B cell (primary cell): ENCODE data around the gene NUMA1. TPM values are rescaled to one million over a fixed set of nuclear protein-coding genes. Genes with fewer than 3 reads are reported as not detected.

ENCODE experiments used
- ATAC-seq: fragments of 200-7000 bp; cut with Tn5 transposase; one replicate; pipeline ENCODE4 v1.10.0; 2021; ENCODE audit warnings: low read depth, mild to moderate bottlenecking, moderate number of reproducible peaks, moderate library complexity
- CTCF ChIA-PET: fragments of 350-600 bp; sonication (Branson Sonifier 250); formaldehyde crosslinking; loops from one replicate; lab custom pipeline; 2021; ENCODE audit warnings: antibody characterized with exemption, inconsistent platforms; lab: Charles Lee
- POLR2A ChIA-PET: fragments of 350-600 bp; sonication (Branson Sonifier 250); formaldehyde crosslinking; loops from one replicate; lab custom pipeline; 2021; ENCODE audit warnings: antibody characterized with exemption; lab: Charles Lee
- DNase-seq: peaks from one replicate; pipeline ENCODE4 v3.0.0; 2013
- H2AFZ ChIP-seq: 2 replicates; pipeline ENCODE4 v1.6.1; 2012; ENCODE audit warnings: mild to moderate bottlenecking, low read depth, low read length; ENCODE audit not compliant: insufficient read depth, poor library complexity, severe bottlenecking
- H3K27ac ChIP-seq, 2 donors: 1 replicate in 1 of 2; 2 replicates in 1 of 2; pipeline ENCODE4 v1.5.1; 2012 to 2013; ENCODE audit warnings: low read length in 2 of 2, mild to moderate bottlenecking in 2 of 2, moderate library complexity in 1 of 2
- H3K27me3 ChIP-seq, 4 experiments: fragments of 200-600 bp in 1 of 4; sonication (generic) in 1 of 4; replicated peaks in 1 of 4; 1 replicate in 2 of 4; 2 replicates in 2 of 4; pipeline versions ENCODE4 v1.6.1 to v1.7.0; 2013 to 2016; ENCODE audit warnings: low read length in 3 of 4, mild to moderate bottlenecking in 2 of 4, mixed read lengths in 1 of 4, moderate library complexity in 1 of 4; ENCODE audit not compliant: insufficient read depth in 4 of 4, control insufficient read depth in 3 of 4; ENCODE audit errors: control extremely low read depth in 1 of 4
- H3K36me3 ChIP-seq, 2 experiments: replicated peaks in 1 of 2; 1 replicate in 1 of 2; 2 replicates in 1 of 2; pipeline versions ENCODE4 v1.6.1 to v1.7.1; 2013; ENCODE audit warnings: low read length in 1 of 2; ENCODE audit not compliant: insufficient read depth in 2 of 2, control insufficient read depth in 1 of 2; ENCODE audit errors: control extremely low read depth in 1 of 2, extremely low read depth in 1 of 2
- H3K4me1 ChIP-seq, 2 donors: fragments of 200-600 bp in 1 of 2; sonication (generic) in 1 of 2; 1 replicate in 1 of 2; 2 replicates in 1 of 2; pipeline versions ENCODE4 v1.5.1 to v1.6.1; 2013 to 2017; ENCODE audit warnings: low read length in 2 of 2; ENCODE audit not compliant: control insufficient read depth in 2 of 2, insufficient read depth in 2 of 2
- H3K4me2 ChIP-seq: replicated peaks from 2 replicates; pipeline ENCODE3; 2012; ENCODE audit warnings: mild to moderate bottlenecking, low read depth, low read length; ENCODE audit not compliant: poor library complexity, severe bottlenecking
- H3K4me3 ChIP-seq, 5 experiments: fragments of 200-600 bp in 1 of 5; sonication (generic) in 1 of 5; 1 replicate in 3 of 5; 2 replicates in 2 of 5; pipeline versions ENCODE4 v1.5.1 to v1.7.0; 2011 to 2016; ENCODE audit warnings: low read length in 4 of 5, mild to moderate bottlenecking in 4 of 5, low read depth in 2 of 5, control low read depth in 1 of 5, moderate library complexity in 1 of 5; ENCODE audit not compliant: insufficient read depth in 1 of 5; ENCODE audit errors: control extremely low read depth in 1 of 5, extremely low read depth in 1 of 5
- H3K79me2 ChIP-seq: fragments of 200-600 bp; sonication (generic); one replicate; pipeline ENCODE4 v1.6.0; 2016; ENCODE audit warnings: low read length; ENCODE audit not compliant: control insufficient read depth, insufficient read depth
- H3K9ac ChIP-seq: fragments of 200-600 bp; sonication (generic); 2 replicates; pipeline ENCODE4 v1.6.1; 2017; ENCODE audit warnings: mild to moderate bottlenecking, low read length, moderate library complexity
- H3K9me3 ChIP-seq, 3 donors: one replicate each; pipeline versions ENCODE4 v1.6.1 to v1.7.1; 2013; ENCODE audit warnings: low read length in 2 of 3; ENCODE audit not compliant: control insufficient read depth in 2 of 3, insufficient read depth in 1 of 3; ENCODE audit errors: control extremely low read depth in 1 of 3
- H4K20me1 ChIP-seq: 2 replicates; pipeline ENCODE4 v1.6.0; 2012; ENCODE audit warnings: mild to moderate bottlenecking, low read length; ENCODE audit not compliant: insufficient read depth, control insufficient read depth, poor library complexity, severe bottlenecking
- H3K27ac Mint-ChIP-seq: one replicate; pipeline ENCODE4 v1.8.0; 2021; ENCODE audit warnings: mixed read lengths
- H3K27me3 Mint-ChIP-seq: one replicate; pipeline ENCODE4 v1.8.0; 2021; ENCODE audit warnings: mixed read lengths
- H3K4me1 Mint-ChIP-seq: one replicate; pipeline ENCODE4 v1.8.0; 2021; ENCODE audit warnings: mixed read lengths
- H3K4me3 Mint-ChIP-seq: one replicate; pipeline ENCODE4 v1.8.0; 2021; ENCODE audit warnings: mixed read lengths
- H3K9me3 Mint-ChIP-seq: one replicate; pipeline ENCODE4 v1.8.0; 2022; ENCODE audit warnings: mixed read lengths; ENCODE audit not compliant: insufficient read depth
- EZH2 ChIP-seq: IDR thresholded peaks from 2 replicates; pipeline ENCODE4 v1.6.1; 2012; ENCODE audit warnings: borderline replicate concordance, low read depth, mild to moderate bottlenecking, moderate library complexity, low read length; ENCODE audit not compliant: insufficient read depth, poor library complexity, severe bottlenecking
- WGBS: methylation state at CpG from one replicate; pipeline ENCODE4 v1.1.5; 2013; ENCODE audit warnings: missing lambda C conversion rate; ENCODE audit not compliant: insufficient coverage; 5-methylcytosine and 5-hydroxymethylcytosine counted together
- intact Hi-C: fragments of 100-400 bp; cut with micrococcal nuclease; formaldehyde crosslinking; loops from one replicate; pipeline ENCODE4 v1.10.0; 2022
- polyA plus RNA-seq: library from polyadenylated mRNA; depleted of rRNA; stranded (reverse); fragments of >200 nt; gene quantifications from 2 replicates; pipeline ENCODE4 v1.2.3, GENCODE V29; 2012
- total RNA-seq, 2 donors: library from RNA; stranded (reverse); fragments of 120-200 nt in 1 of 2; gene quantifications; 1 replicate in 1 of 2; 2 replicates in 1 of 2; pipeline versions ENCODE4 v1.2.3 to v1.2.4, GENCODE V29; 2013 to 2022
- TF ChIP-seq, protein P1 (sequence below): fragments of 200-600 bp; IDR thresholded peaks from one replicate; pipeline ENCODE4 v1.8.0; 2022; ENCODE audit warnings: antibody characterized with exemption, mild to moderate bottlenecking

Gene NUMA1
- total and polyA plus RNA-seq, 2 donors (not counting 1 experiment from before 2014, with no cell fraction given) = 186 to 300 TPM

DNA sequence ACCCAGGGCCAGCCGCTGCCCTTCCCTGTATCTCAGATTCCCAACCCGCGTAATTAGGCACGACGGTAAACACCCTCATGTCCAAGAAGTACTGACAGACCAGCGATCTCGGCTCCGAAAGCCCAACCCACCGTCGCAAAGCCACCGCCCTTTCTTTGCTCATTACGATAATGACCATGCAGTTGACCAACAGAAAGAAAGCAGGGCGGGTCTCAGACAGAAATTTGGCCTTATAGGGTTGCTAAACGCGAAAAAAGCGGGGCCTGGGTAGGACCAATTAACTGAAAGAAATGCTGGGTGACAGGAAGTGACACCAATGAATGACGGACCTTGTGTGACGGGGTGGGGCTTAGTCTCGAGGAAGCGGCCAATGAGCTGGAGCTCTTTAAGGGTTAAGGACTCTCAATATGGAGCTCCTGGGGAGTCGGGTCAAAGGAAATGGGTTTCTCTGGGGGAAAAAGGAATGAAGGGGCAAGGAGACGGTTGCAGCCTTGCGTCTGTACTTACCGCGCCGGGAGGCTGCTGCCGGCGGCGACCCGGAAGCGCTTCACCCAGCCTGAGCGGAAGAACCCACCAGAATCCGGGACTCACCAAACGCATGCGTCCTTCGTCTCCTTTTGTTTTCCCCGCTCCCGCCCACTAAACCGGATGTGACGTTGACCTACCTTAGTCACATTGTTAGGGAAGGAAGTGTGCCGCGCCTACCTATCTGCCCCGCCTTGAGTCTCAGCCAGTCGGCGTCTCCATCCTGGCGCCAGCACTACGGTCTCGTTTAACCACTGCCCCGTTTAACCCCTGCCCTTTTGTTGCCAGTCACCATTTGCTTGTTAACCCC, 32.0 kb upstream of the NUMA1 start, which contains the start of gene ANAPC15:
Gene ANAPC15, minus strand, starts transcription at position 553 of the 835 bp plus-strand sequence. CDS start 1,419 bp downstream, outside the sequence.
- peak within 1 kb of the TSS; percentile 81 for H3K4me2 ChIP-seq
- Mint-ChIP-seq H3K27me3 (peaks cover 14% of the 10 kb centered on the region), H3K4me1 (peaks cover 20% of the 10 kb centered on the region), H3K9me3 (no peaks in the 10 kb centered on the region), H3K27ac (peak within 1 kb of the TSS; percentile 98), H3K4me3 (peak within 1 kb of the TSS; percentile 93)
- ChIA-PET CTCF (interaction anchor here (0.7 to 2.2 kb wide), 6 partner anchors 13 to 87 kb away, joined by 3 to 10 read pairs (median 4); no protein-coding TSS in a partner anchor), POLR2A (interaction anchor here (0.6 to 1.8 kb wide), 7 partner anchors 21 to 1847 kb away, joined by 3 to 6 read pairs (median 3); no protein-coding TSS in a partner anchor)
- H2AFZ ChIP-seq = peak within 1 kb of the TSS; percentile 78
- peak; percentile 89 for ATAC-seq
- intact Hi-C loops = loop anchor here (1.0 to 2.0 kb wide), 8 partner anchors 9 to 325 kb away; partner anchors contain the start of genes CLPB, LAMTOR1, LRRC51 and NUMA1
- DNase-seq = peak; percentile 99
- H4K20me1 ChIP-seq = no peaks in the 10 kb centered on the region
- H3K4me3 ChIP-seq = peak within 1 kb of the TSS; percentile 67 to 94 (median 78)
- peak within 1 kb of the TSS; percentile 95 for H3K27ac ChIP-seq
- H3K36me3 ChIP-seq = peaks cover 0 to 24% of the 10 kb centered on the region in 2 experiments
- under 1% methylated on average over 49 of the region's 49 CpGs for WGBS
- peaks cover 0 to 12% (median 0%) of the 10 kb centered on the region in 4 experiments for H3K27me3 ChIP-seq
- H3K9ac ChIP-seq = peak within 1 kb of the TSS; percentile 74
- H3K79me2 ChIP-seq = peaks cover 12% of the 10 kb centered on the region
- TF ChIP-seq EZH2 = no peak
- TF ChIP-seq, protein P1, sequence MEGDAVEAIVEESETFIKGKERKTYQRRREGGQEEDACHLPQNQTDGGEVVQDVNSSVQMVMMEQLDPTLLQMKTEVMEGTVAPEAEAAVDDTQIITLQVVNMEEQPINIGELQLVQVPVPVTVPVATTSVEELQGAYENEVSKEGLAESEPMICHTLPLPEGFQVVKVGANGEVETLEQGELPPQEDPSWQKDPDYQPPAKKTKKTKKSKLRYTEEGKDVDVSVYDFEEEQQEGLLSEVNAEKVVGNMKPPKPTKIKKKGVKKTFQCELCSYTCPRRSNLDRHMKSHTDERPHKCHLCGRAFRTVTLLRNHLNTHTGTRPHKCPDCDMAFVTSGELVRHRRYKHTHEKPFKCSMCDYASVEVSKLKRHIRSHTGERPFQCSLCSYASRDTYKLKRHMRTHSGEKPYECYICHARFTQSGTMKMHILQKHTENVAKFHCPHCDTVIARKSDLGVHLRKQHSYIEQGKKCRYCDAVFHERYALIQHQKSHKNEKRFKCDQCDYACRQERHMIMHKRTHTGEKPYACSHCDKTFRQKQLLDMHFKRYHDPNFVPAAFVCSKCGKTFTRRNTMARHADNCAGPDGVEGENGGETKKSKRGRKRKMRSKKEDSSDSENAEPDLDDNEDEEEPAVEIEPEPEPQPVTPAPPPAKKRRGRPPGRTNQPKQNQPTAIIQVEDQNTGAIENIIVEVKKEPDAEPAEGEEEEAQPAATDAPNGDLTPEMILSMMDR = no peak
- peaks cover 14 to 19% of the 10 kb centered on the region in 2 donors for H3K4me1 ChIP-seq
- H3K9me3 ChIP-seq = no peaks in the 10 kb centered on the region
